ENCODE results near the gene NFAM1. TPM values are rescaled to one million over a fixed set of nuclear protein-coding genes. Genes with fewer than 3 reads are reported as not detected.

The NFAM1 gene
- total and polyA plus RNA-seq, 2 donors (not counting 3 experiments of a cell fraction or from before 2014, with no cell fraction given), result not detected

- Histone ChIP-seq H4K20me1 (replicated peaks; ENCODE audit: control insufficient read depth, extremely low read depth, insufficient read depth, low read length) (no peaks in the 10 kb centered on the region), H3K9ac (replicated peaks; ENCODE audit: extremely low read depth, insufficient read depth, low read length) (no peak overlapping the region), H3K79me2 (ENCODE audit: control insufficient read depth, insufficient read depth, low read length) (no peaks in the 10 kb centered on the region), H3K4me1 (ENCODE audit: control insufficient read depth, extremely low read depth, insufficient read depth, low read length) (no peaks in the 10 kb centered on the region), H3K4me3 (replicated peaks in 1 of 3; ENCODE audit: insufficient read depth in 1 of 3, low read depth in 1 of 3, low read length in 3 of 3) (no peak overlapping the region), H3K9me1 (replicated peaks; ENCODE audit: control insufficient read depth, extremely low read depth, insufficient read depth, low read length) (no peaks in the 10 kb centered on the region), H3K4me2 (ENCODE audit: insufficient read depth, low read length) (no peak overlapping the region), H3K27ac (ENCODE audit: insufficient read depth, low read depth, low read length) (no peak overlapping the region), H3K9me3 (replicated peaks; ENCODE audit: control insufficient read depth, insufficient read depth, low read length) (no peaks in the 10 kb centered on the region), H2AFZ (ENCODE audit: low read depth, low read length) (no peak overlapping the region), H3K27me3 (ENCODE audit: control insufficient read depth in 2 of 2, insufficient read depth in 2 of 2, low read length in 2 of 2) (peaks cover 0 to 2% of the 10 kb centered on the region in 2 experiments), H3K36me3 (ENCODE audit: control insufficient read depth in 2 of 2, extremely low read depth in 1 of 2, insufficient read depth in 2 of 2, low read length in 2 of 2) (no peaks in the 10 kb centered on the region)
- no TSS peak for BruUV-seq (replicated peaks)
- TF ChIP-seq POLR2AphosphoS5 (IDR thresholded peaks at IDR 0.05; ENCODE audit: insufficient read depth, low read depth, low read length) (no peak), MAX (IDR thresholded peaks at IDR 0.05; ENCODE audit: insufficient read depth, insufficient read length) (no peak), MYC (IDR thresholded peaks at IDR 0.05; ENCODE audit: low read depth, low read length) (no peak), EZH2 (IDR thresholded peaks at IDR 0.05; ENCODE audit: borderline replicate concordance, low read depth, low read length, severe bottlenecking) (no peak), FOS (IDR thresholded peaks at IDR 0.05; ENCODE audit: borderline replicate concordance, insufficient read depth, low read length) (no peak), JUN (IDR thresholded peaks at IDR 0.05; ENCODE audit: borderline replicate concordance, insufficient read depth, insufficient read length, low read depth) (no peak), POLR2A (IDR thresholded peaks at IDR 0.05; ENCODE audit: low read depth, low read length) (no peak), CTCF (IDR thresholded peaks at IDR 0.05; ENCODE audit: extremely low read depth in 1 of 2, insufficient read depth in 1 of 2, low read depth in 1 of 2, low read length in 2 of 2) (no peak), GATA2 (IDR thresholded peaks at IDR 0.05; ENCODE audit: insufficient read depth, insufficient read length, low read depth, low read length) (no peak)
- dilution Hi-C loops (cut with MboI; ENCODE audit: extremely low pct_ligation_motif_present, low sequenced_read_pairs), result no loop called here
- POLR2A ChIA-PET, result no interaction called here
- intact Hi-C loops (cut with micrococcal nuclease), result no loop called here
- no peak for FAIRE-seq
- DNase-seq (ENCODE audit: low read depth, low spot score), result no peak
- CTCF ChIA-PET, result interaction anchor here (1.6 kb wide), 1 partner anchor 43 kb away, joined by 3 read pairs; no protein-coding TSS in a partner anchor
Measured at GRCh38 chr22:42396621-42397331, 35.4 kb downstream of the NFAM1 start.

Data from endothelial cell of umbilical vein (primary cell).